Loucy (cell line): ENCODE results near the gene DCAF7.

Source experiments
- H2AFZ ChIP-seq: fragments of 200-600 bp; sonication (generic); 2 replicates; pipeline ENCODE4 v1.6.0; 2016; ENCODE audit warnings: antibody characterized with exemption, mild to moderate bottlenecking, low read length, moderate library complexity
- H3F3A ChIP-seq: fragments of 200-600 bp; 2 replicates; pipeline ENCODE4 v1.6.0; 2016; ENCODE audit warnings: antibody characterized with exemption, low read depth, mild to moderate bottlenecking
- H3K27me3 ChIP-seq: fragments of 200-600 bp; sonication (generic); 2 replicates; pipeline ENCODE4 v1.6.1; 2014; ENCODE audit warnings: low read length, mild to moderate bottlenecking; ENCODE audit not compliant: insufficient read depth, poor library complexity, severe bottlenecking
- H3K36me3 ChIP-seq: fragments of 200-600 bp; sonication (generic); 2 replicates; pipeline ENCODE4 v1.6.1; 2016; ENCODE audit warnings: low read length; ENCODE audit not compliant: insufficient read depth
- H3K4me1 ChIP-seq: fragments of 200-600 bp; sonication (generic); 2 replicates; pipeline ENCODE4 v1.5.1; 2014; ENCODE audit warnings: low read length, mild to moderate bottlenecking; ENCODE audit not compliant: insufficient read depth, poor library complexity, severe bottlenecking
- H3K4me2 ChIP-seq: fragments of 200-600 bp; sonication (generic); 2 replicates; pipeline ENCODE4 v1.6.0; 2014; ENCODE audit warnings: antibody characterized with exemption, low read length, low read depth, mild to moderate bottlenecking; ENCODE audit not compliant: poor library complexity, severe bottlenecking
- H3K4me3 ChIP-seq: fragments of 200-600 bp; sonication (generic); 2 replicates; pipeline ENCODE4 v1.5.1; 2014; ENCODE audit warnings: low read length, mild to moderate bottlenecking, mixed read lengths; ENCODE audit not compliant: poor library complexity, severe bottlenecking
- H3K79me2 ChIP-seq: fragments of 200-600 bp; sonication (generic); 2 replicates; pipeline ENCODE4 v1.6.1; 2014; ENCODE audit warnings: low read length; ENCODE audit not compliant: insufficient read depth
- H3K9ac ChIP-seq: fragments of 200-600 bp; sonication (generic); 2 replicates; pipeline ENCODE4 v1.6.0; 2014; ENCODE audit warnings: mild to moderate bottlenecking, low read depth, low read length, moderate library complexity; ENCODE audit not compliant: poor library complexity, severe bottlenecking
- H3K9me2 ChIP-seq: fragments of 200-600 bp; sonication (generic); replicated peaks from 2 replicates; pipeline ENCODE4 v1.6.1; 2016; ENCODE audit warnings: low read depth, low read length, mixed read lengths
- H3K9me3 ChIP-seq: fragments of 200-600 bp; sonication (generic); 2 replicates; pipeline ENCODE4 v1.6.1; 2014; ENCODE audit warnings: mild to moderate bottlenecking, antibody characterized with exemption, low read length, low read depth; ENCODE audit not compliant: insufficient read depth
- H4K20me1 ChIP-seq: fragments of 200-600 bp; sonication (generic); 2 replicates; pipeline ENCODE4 v1.6.0; 2014; ENCODE audit warnings: antibody characterized with exemption, low read length, mild to moderate bottlenecking; ENCODE audit not compliant: insufficient read depth, poor library complexity, severe bottlenecking
- CTCF ChIP-seq: fragments of 200-600 bp; sonication (generic); conservative IDR thresholded peaks from 2 replicates; pipeline ENCODE4 v1.5.1; 2014; ENCODE audit warnings: mild to moderate bottlenecking, antibody characterized with exemption, low read length
- EZH2phosphoT487 ChIP-seq: fragments of 200-600 bp; IDR thresholded peaks from 2 replicates; pipeline ENCODE4 v1.6.1; 2018; ENCODE audit warnings: antibody characterized with exemption, mild to moderate bottlenecking, moderate library complexity, borderline replicate concordance

DCAF7 gene

GRCh38 chr17:63514477-63514876, 35.8 kb upstream of the DCAF7 start:
- no peaks in the 10 kb centered on the region for H3K4me1 ChIP-seq
- TF ChIP-seq EZH2phosphoT487, result no peak
- no peak for TF ChIP-seq CTCF
- no peaks in the 10 kb centered on the region for H4K20me1 ChIP-seq
- no peaks in the 10 kb centered on the region for H3K9me3 ChIP-seq
- H3K4me3 ChIP-seq, result no peak overlapping the region
- no peak overlapping the region for H2AFZ ChIP-seq
- H3F3A ChIP-seq, result no peaks in the 10 kb centered on the region
- H3K27me3 ChIP-seq, result no peaks in the 10 kb centered on the region
- no peak overlapping the region for H3K4me2 ChIP-seq
- H3K9me2 ChIP-seq, result no peaks in the 10 kb centered on the region
- H3K79me2 ChIP-seq, result no peaks in the 10 kb centered on the region
- H3K9ac ChIP-seq, result no peak overlapping the region
- H3K36me3 ChIP-seq, result no peaks in the 10 kb centered on the region

- H3K36me3 ChIP-seq, result no peaks in the 10 kb centered on the region
- H2AFZ ChIP-seq, result no peak overlapping the region
- no peaks in the 10 kb centered on the region for H3K9me2 ChIP-seq
- no peaks in the 10 kb centered on the region for H4K20me1 ChIP-seq
- H3K9me3 ChIP-seq, result no peaks in the 10 kb centered on the region
- no peak overlapping the region for H3K4me2 ChIP-seq
- H3K9ac ChIP-seq, result no peak overlapping the region
- H3F3A ChIP-seq, result no peaks in the 10 kb centered on the region
- no peak overlapping the region for H3K4me3 ChIP-seq
- H3K27me3 ChIP-seq, result no peaks in the 10 kb centered on the region
- TF ChIP-seq EZH2phosphoT487 (no peak), CTCF (no peak)
- no peaks in the 10 kb centered on the region for H3K4me1 ChIP-seq
- no peaks in the 10 kb centered on the region for H3K79me2 ChIP-seq
Measured at GRCh38 chr17:63514974-63515373, 35.3 kb upstream of the DCAF7 start.

GRCh38 chr17:63515426-63515825, 34.9 kb upstream of the DCAF7 start:
- no peaks in the 10 kb centered on the region for H3K9me2 ChIP-seq
- H3K9me3 ChIP-seq, result no peaks in the 10 kb centered on the region
- TF ChIP-seq EZH2phosphoT487, result no peak
- TF ChIP-seq CTCF, result no peak
- no peaks in the 10 kb centered on the region for H3K4me1 ChIP-seq
- H3F3A ChIP-seq, result no peaks in the 10 kb centered on the region
- H4K20me1 ChIP-seq, result no peaks in the 10 kb centered on the region
- no peaks in the 10 kb centered on the region for H3K27me3 ChIP-seq
- H3K79me2 ChIP-seq, result no peaks in the 10 kb centered on the region
- no peaks in the 10 kb centered on the region for H3K36me3 ChIP-seq
- no peak overlapping the region for H3K4me2 ChIP-seq
- H3K9ac ChIP-seq, result no peak overlapping the region
- H2AFZ ChIP-seq, result no peak overlapping the region
- no peak overlapping the region for H3K4me3 ChIP-seq
